HG03457 (cell line): ENCODE data around the gene SMURF1.
A peak's percentile ranks its signal among the peaks of the same experiment; 100 is the strongest.
"Not testable (repeated sequence)": the region's sequence is repeated elsewhere in the genome, so short reads cannot be mapped to it uniquely, and the experiment has no call there.

ENCODE experiments used
- ATAC-seq: cut with Tn5 transposase; IDR thresholded peaks from one replicate; pipeline ENCODE4 v1.9.1; 2021; ENCODE audit warnings: moderate number of reproducible peaks; ENCODE audit not compliant: unreplicated experiment

The SMURF1 gene

DNA sequence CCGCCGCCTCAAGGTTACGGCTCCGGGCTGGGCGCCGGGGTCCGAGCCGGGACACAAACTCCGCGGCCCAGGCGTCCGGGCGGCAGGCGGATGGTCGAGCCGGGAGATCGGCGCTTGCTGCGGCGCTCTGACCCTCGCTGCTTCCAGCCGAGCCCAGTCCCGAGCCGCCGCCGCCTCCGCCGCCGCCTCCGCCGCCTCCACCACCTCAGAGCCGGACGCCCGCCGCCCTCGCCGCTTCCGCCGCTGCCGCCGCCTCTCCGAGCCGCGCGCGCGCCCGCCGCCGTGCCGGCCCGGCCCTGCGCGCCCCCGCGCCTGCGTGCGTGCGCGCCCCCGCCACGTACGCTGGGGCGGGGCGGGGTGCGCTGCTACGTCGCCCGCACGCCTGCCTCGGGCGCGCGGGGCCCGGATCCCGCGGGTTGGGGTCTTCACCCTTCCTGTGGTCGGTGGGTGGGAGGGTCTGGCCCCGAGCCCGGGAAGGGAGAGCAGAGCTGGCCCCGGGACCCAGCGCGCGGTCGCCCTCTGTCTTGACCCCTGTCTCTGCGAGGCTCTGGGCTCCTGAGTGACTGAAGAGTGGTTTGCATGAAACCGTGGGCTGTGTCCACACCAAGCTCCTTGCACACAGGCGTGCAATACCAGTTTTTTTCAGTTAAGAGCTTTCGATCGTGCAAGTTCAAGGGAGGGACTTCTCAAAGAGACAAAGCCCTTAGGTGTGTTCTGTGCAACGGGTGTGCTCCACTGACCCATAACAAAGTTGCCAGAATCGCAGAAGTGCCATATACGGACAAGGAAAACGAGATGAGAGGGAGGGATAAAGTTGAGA is at the start of gene SMURF1:
Gene SMURF1 (minus strand): TSS at position 256 of the 820 bp plus-strand sequence. CDS start 328 bp downstream, outside the sequence.
- peak; percentile 53 for ATAC-seq

GRCh38 chr7:99191869-99192596 is 48.1 kb upstream of the SMURF1 start:
- ATAC-seq: peak; percentile 58

GRCh38 chr7:99190359-99191009 is 46.6 kb upstream of the SMURF1 start:
- ATAC-seq: no peak

DNA sequence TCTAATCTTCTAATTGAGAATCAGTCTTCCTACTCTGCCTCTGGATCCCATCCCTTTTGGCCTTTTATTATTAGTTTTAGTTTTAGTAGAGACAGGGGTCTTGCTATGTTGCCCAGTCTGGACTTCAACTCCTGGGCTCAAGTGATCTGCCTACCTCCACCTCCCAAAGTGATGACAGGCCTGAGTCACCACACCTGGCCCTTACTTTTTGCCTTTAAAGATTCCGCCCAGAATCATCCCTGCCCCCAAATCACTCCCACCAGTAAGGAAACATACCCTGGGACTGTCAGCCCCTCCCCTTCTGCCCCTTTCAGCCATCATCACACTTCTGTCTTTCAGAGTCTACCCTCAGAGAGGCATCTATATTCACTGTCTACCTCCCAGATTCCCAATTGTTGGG is 45.3 kb upstream of the SMURF1 start:
- ATAC-seq: no peak

- ATAC-seq: no peak
Measured at GRCh38 chr7:99188221-99188620, 44.3 kb upstream of the SMURF1 start.

GRCh38 chr7:99184532-99185218 is 40.8 kb upstream of the SMURF1 start:
- ATAC-seq: no peak

- ATAC-seq: no peak
Measured at GRCh38 chr7:99180067-99180650, 36.3 kb upstream of the SMURF1 start.

GRCh38 chr7:99177165-99177564 is 33.3 kb upstream of the SMURF1 start:
- no peak for ATAC-seq

DNA sequence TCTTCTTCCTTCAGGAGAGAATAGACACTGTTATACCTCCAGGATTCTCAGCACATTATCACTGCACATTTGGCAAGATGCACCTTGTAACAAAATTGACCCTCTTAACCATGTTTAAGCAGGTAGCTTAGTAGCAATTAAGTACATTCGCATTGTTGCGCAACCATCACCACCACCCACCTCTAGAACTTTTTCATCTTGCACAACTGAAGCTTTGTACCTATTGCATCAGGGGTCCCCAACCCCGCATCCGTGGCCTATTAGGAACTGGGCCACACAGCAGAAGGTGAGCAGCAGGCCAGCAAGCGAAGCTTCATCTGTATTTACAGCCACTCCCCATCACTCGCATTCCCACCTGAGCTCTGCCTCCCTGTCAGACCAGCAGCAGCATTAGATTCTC is 29.9 kb upstream of the SMURF1 start:
- ATAC-seq: no peak

DNA sequence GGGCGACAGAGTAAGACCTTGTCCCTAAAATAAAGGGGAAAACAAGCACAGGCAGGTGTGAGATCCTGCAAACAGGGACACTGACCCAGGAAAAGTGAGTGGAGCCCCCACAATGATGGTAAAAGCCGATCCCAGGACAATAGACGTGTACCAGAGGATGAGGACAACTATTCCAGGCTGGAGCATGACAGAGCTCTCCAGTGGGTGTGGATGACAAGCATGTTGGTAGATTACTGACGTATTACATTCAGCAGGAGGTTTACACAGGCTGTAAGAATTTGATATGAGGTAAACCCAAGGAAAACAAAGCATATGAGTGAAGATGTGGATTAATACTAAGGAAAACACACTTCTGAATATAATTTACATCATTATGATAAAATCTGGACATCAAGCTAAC is 27.8 kb upstream of the SMURF1 start:
- no peak for ATAC-seq

DNA sequence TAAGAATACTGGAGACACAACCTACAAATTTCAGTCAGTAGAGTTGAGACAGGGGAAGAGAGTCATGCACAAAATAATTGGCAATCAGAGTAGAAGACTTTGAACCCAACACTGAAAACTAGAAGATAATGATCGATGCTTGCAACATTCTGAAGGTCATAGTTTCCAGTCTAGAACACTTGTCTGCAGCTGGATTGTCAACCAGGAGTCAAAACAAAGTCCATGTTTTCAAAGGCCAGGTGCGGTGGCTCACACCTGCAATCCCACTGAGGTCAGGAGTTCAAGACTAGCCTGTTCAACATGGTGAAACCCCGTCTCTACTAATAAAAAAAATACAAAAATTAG is 26.8 kb upstream of the SMURF1 start:
- ATAC-seq: no peak

DNA sequence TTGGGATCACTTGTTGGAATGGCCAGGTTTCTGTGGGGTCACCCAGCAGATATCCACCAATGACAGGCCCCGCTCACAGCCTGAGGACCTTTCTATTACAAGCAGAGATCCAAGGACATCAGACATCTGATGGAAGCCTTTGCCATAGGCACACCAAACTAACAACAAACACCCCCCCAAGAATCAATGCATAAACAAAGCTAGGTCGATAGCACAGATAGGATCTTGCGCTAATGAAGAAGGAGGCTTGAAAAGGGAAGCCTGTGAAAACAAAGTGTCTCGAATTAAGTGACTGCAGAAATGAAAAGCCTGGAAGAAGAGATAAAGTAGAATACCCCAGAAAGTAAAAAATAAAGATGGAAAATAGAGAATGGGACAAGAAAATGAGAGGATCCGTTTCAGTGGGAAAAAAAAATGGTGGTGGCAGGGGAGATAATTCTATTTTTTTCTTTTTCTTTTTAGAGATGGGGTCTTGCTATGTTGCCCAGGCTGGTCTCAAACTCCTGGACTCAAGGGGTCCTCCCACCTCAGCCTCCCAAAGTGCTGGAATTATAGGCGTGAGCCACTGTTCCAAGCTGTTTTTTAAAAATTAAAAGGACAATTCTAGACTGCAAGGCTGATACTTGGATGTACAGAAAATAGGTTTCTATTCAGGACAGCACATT is 26.3 kb upstream of the SMURF1 start:
- no peak for ATAC-seq

DNA sequence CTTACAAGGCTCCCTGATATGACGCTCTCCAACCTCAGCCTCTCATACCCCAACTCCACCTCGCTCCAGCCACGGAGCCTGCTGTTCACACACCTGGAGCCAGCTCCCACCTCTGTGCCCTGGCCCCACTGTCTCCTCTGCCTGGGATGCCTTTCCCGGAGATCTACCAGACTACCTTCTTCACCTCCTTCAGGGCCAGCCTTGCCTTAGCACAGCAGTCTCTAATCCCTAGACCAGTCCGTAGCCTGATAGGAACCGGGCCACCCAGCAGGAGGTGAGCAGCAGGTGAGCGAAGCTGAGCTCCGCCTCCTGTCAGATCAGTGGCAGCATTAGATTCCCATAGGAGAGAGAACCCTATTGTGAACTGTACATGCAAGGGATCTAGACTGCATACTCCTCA is 23.2 kb upstream of the SMURF1 start:
- ATAC-seq: no peak

DNA sequence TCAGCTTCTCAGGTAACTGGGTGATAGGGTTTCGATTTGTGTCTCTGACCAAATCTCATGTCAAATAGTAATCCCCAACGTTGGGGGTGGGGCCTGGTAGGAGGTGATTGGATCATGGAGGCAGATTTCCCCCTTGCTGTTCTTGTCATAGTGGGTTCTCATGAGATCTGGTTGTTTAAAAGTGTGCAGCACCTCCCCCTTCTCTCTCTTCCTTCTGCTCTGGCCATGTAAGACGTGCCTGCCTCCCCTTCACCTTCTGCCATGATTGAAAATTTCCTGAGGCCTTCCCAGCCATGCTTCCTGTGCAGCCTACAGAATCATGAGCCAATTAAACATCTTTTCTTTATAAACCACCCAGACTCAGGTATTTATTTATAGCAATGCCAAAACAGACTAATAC is 21.9 kb upstream of the SMURF1 start:
- ATAC-seq: no peak

DNA sequence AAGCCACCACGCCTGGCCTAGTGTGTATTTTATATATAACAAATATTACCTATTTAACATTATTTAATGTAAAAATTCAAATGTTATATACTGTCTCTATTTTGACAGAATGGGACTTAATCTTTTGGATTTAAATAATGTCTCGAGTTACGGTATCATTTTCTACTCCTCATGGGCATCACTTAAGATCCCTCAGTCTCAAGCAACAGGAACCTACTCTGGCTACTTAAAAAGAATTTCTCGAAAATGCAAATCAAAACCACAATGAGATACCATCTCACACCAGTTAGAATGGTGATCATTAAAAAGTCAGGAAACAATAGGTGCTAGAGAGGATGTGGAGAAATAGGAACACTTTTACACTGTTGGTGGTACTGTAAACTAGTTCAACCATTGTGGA is 19.8 kb upstream of the SMURF1 start:
- not testable (repeated sequence) for ATAC-seq

DNA sequence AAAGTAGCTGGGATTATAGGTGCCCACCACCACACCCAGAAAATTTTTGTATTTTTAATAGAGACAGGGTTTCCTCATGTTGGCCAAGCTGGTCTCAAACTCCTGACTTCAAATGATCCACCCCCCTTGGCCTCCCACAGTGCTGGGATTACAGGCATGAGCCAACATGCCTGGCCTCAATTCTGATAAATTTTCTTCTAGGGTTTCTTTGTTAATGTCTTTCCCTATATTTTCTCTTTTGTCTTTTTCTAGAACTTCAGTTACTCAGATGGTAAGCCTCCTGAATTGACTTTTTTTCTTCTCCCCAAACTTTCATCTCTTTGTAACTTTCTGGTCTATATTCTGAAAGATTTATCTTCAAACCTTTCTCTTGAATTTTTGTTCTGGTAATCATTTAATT is 12.7 kb upstream of the SMURF1 start:
- no peak for ATAC-seq

DNA sequence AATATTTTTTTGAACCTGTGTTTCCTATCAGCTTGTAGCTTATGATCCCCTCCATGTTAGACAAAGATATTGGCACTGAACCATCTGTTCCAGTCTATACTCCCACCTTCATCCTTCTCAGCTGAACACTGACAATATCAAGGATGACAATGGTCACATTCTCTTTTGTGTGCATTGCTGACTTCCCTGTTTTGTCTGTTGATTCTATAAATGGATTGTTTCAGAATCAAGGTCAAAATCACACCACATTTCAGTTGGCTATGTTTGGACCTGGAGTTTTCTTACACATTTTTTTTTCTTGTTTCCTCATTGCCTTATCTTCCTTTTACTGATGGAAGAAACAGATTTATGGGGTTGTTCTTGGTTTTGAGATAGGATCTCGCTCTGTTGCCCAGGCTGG is 11.3 kb upstream of the SMURF1 start:
- no peak for ATAC-seq

GRCh38 chr7:99146979-99147378 is 3.1 kb upstream of the SMURF1 start:
- ATAC-seq: no peak

- peak; percentile 23 for ATAC-seq
Measured at GRCh38 chr7:99143521-99143852, 421 bp downstream of the SMURF1 start.

GRCh38 chr7:99142727-99143520 is 984 bp downstream of the SMURF1 start:
- ATAC-seq: no peak
